GM18507 (cell line): ENCODE measurements around the gene CHAC1.

Experiments used
- DNase-seq: peaks from one replicate; pipeline ENCODE4 v3.0.0; 2011; ENCODE audit warnings: low read depth; ENCODE audit not compliant: insufficient read length; ENCODE audit errors: extremely low spot score
- FAIRE-seq: peaks from 2 replicates; lab custom pipeline; 2011; peaks lifted over from hg19 to GRCh38; lab: Jason Lieb, UNC

Gene CHAC1

DNA sequence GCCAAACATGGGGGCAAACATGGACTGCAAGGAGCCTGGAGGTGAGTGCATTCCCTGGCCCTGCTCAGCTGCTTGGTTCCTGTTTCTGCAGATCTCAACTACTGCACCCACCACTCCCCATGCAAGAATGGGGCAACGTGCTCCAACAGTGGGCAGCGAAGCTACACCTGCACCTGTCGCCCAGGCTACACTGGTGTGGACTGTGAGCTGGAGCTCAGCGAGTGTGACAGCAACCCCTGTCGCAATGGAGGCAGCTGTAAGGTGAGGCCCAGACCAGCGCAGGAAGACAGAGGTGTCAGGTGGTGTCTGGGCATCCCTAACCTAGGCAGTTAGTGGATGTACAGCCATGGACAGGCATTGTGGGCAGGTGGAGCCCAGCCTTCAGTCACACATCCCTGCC is 18.8 kb upstream of the CHAC1 start:
- DNase-seq, result no peak
- no peak for FAIRE-seq

- FAIRE-seq (no peak), DNase-seq (no peak)
Measured at GRCh38 chr15:40936234-40936708, 17.0 kb upstream of the CHAC1 start.

- no peak for DNase-seq
- peak; percentile 5 for FAIRE-seq
Measured at GRCh38 chr15:40936709-40937666, 16.3 kb upstream of the CHAC1 start.

GRCh38 chr15:40937762-40938535 is 15.3 kb upstream of the CHAC1 start:
- FAIRE-seq (no peak), DNase-seq (no peak)

DNA sequence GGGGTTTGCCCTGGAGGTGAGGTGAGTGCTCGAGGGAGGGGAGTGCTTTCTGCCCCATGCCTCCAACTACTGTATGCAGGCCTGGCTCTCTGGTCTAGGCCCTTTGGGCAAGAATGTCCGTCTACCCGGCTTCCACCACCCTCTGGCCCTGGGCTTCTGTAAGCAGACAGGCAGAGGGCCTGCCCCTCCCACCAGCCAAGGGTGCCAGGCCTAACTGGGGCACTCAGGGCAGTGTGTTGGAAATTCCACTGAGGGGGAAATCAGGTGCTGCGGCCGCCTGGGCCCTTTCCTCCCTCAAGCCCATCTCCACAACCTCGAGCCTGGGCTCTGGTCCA is 14.8 kb upstream of the CHAC1 start:
- no peak for FAIRE-seq
- no peak for DNase-seq

- FAIRE-seq, result peak; percentile 71
- DNase-seq, result no peak
Measured at GRCh38 chr15:40940296-40940801, 12.9 kb upstream of the CHAC1 start.

DNA sequence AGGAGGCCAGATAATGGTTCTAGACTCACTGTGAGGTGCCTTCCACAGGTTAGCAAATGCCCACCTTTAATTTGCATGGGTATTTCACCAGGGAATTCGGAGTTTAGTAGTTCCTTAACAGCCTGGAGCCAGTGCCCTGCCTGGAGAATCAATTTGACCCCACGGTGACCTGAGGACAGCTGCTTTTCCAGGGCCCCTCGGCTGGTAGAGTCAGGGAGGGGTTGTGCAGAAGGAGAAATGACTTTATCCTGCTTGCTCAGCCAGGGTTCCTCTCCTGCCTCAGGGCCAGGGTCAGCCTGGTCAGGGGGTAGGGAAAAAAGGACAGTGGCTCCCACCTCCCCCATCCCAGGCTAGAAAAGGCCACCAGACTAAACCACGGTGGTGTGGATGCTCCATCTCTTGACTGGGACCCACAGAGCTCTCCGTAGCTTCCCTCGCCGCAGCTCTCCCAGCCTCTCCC is 12.2 kb upstream of the CHAC1 start:
- no peak for DNase-seq
- FAIRE-seq, result no peak

- DNase-seq, result peak; percentile 72
- peak; percentile 80 for FAIRE-seq
Measured at GRCh38 chr15:40941528-40942336, 11.5 kb upstream of the CHAC1 start.

DNA sequence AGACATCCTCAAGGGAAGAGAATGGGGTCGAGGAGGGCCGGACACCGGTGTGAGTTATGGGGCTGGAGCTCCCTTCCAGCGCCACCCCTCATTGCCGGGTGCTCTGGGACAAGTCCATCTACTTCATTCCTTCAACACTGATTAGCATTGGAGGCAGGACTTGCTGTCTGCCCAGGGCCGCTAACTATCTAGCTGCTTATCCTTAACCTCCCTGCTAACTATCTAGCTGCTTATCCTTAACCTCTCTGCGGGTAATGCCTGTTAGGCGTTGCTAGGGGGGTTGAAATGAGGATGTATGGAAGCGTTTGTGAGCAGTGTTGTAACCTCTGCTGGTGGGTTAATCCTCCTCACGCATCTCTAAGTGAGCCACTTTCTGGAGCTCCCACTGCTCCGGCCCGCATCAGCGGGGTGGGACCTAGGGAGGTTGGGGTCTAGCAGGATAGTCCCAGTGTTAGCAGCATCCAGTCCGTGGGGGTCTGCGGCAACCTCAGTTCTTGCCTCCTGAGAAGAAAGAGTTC is 10.9 kb upstream of the CHAC1 start:
- DNase-seq (no peak), FAIRE-seq (peak; percentile 35)

- no peak for DNase-seq
- no peak for FAIRE-seq
Measured at GRCh38 chr15:40942878-40943277, 10.4 kb upstream of the CHAC1 start.

GRCh38 chr15:40943764-40944365 is 9.4 kb upstream of the CHAC1 start:
- DNase-seq (no peak), FAIRE-seq (no peak)

DNA sequence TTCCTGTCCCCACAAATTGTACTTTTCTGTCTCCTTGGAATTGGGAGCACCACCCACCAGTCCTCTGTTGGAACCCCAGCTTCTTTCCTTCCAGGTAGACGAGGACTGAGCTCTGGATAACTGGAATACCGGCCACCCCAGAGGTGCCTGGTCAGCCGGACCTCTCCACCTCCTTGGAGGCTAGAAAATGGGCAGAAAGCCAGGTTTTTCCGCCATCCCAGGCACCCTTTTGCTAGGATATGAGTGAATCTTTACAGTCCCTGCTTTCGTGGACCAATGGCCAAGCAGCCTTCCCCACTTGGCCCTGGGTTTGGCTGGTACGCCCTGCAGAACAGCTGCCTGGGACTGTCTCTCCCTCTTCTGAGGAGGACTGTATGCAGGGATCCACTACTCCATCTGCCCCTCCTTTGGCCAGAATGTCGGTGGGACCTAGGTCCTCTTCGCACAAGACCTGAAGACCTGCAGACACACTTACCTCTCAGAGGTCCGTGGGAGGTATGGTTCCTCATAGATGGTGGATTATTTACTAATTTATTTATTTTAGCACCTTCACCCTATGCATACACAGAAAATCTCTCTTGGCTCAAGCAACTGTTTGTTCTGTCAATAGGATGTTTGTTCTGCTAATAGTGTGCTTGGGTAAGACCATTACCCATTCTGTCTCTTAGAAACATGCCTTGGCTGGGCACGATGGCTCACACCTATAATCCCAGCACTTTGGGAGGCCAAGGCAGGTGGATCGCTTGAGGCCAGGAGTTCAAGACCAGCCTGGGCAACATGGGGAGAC is 8.6 kb upstream of the CHAC1 start:
- no peak for FAIRE-seq
- DNase-seq, result no peak

GRCh38 chr15:40948706-40949473 is 4.4 kb upstream of the CHAC1 start:
- DNase-seq (no peak), FAIRE-seq (no peak)

DNA sequence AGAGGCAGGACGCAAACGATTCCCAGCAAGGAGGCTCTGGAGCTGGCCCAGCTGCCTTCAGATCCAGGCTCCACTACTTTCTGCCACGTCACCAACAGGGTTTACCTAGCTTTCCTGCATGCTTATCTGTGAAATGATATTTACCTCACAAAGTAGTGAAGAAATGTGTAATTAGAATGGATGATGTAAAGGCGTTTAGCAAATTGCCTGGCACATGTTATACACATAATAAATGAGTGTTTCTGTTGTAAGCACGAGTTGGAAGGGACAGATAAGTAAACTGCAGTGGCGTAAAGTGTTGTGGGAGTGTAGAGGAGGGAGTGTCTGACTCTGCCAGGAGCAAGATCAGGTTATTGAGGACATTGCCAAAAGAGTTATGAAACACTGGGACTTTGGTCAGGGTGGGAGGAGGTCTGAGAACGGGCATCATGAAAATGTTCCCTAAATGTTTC is 3.5 kb upstream of the CHAC1 start:
- FAIRE-seq (no peak), DNase-seq (no peak)

- FAIRE-seq (no peak), DNase-seq (no peak)
Measured at GRCh38 chr15:40951764-40952163, 1.5 kb upstream of the CHAC1 start.

DNA sequence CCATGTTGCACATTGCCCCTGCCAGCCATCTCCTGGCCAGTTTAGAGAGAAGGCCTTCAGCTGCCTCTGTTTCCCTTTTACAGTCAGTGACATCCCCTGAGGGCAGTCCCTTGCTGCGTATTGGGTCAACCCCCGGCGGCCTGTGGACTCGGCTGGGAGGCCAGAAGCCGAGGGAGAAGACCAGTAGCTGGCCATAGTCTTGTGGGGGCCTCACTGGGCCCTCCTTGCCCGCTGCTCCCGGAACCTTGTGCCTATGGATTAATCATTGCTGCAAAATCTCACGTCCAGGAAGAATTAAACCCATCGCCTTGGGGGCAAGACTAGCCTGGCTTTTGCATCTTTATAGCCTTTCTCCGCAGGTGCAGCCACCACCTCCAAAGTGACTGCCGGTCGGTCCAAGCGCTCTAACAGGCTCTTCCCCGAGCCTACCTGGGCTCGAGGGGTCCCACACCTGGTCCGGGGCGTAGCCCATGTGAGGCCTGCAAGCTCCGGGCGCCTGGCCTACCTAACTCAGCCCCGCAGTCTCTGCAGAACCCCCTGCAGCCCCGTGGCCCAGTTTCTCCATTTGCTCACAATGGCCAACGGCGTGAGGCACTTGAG is 870 bp upstream of the CHAC1 start:
- FAIRE-seq, result no peak

GRCh38 chr15:40953713-40954074 is 423 bp downstream of the CHAC1 start:
- FAIRE-seq (no peak), DNase-seq (no peak)

More for the DNA sequence above, 870 bp upstream of the CHAC1 start:
- no peak for DNase-seq
